K562 treated with DMSO at 1 percent for 12 hours (cell line): Measurements from ENCODE around the gene ATP13A2. TPM values are rescaled to one million over a fixed set of nuclear protein-coding genes. Genes with fewer than 3 reads are reported as not detected.

Experiments used
- total RNA-seq: library from RNA; unstranded; fragments of 300-600 nt; gene quantifications from 2 replicates; pipeline ENCODE4 v1.2.3, GENCODE V29; 2022; ENCODE audit not compliant: insufficient read depth

ATP13A2 gene
- total RNA-seq: 49.8 and 75.6 TPM in 2 replicates

GRCh38 chr1:17011439-17012307, at the start of gene ATP13A2:
Gene ATP13A2 (minus strand): TSS chr1:17011928. CDS start chr1:17011738, 190 bp downstream.

GRCh38 chr1:17053685-17054410, 42.1 kb upstream of the ATP13A2 start, which contains the start of gene SDHB:
Gene SDHB (minus strand): TSS chr1:17054032. CDS start chr1:17054019, 13 bp downstream.

GRCh38 chr1:16980473-16981268, 31.1 kb downstream of the ATP13A2 start, which contains the start of gene MFAP2:
Gene MFAP2 (minus strand): TSS chr1:16980620. CDS start chr1:16978273, 2,347 bp downstream.

Other genes with a start within 250 kb of the ATP13A2 start
- gene RNU1-2, start 115.9 kb downstream of the ATP13A2 start, total RNA-seq: not detected in 2 replicates
- gene CROCC, start 90.0 kb downstream of the ATP13A2 start, total RNA-seq: 9.4 and 17.4 TPM in 2 replicates
- not detected in 2 replicates for gene MFAP2, start 31.3 kb downstream of the ATP13A2 start, total RNA-seq
- gene SDHB, start 42.1 kb upstream of the ATP13A2 start, total RNA-seq: 199 and 204 TPM in 2 replicates
- gene PADI2, start 107.5 kb upstream of the ATP13A2 start, total RNA-seq: not detected in 2 replicates
- gene PADI1, start 193.2 kb upstream of the ATP13A2 start, total RNA-seq: 0.15 TPM in 1 of 2 replicates, not detected in the other
- gene PADI3, start 237.2 kb upstream of the ATP13A2 start, total RNA-seq: 0.19 TPM in 1 of 2 replicates, not detected in the other